ENCODE data around the gene AFF2.
"Not testable (repeated sequence)": the region's sequence is repeated elsewhere in the genome, so short reads cannot be mapped to it uniquely, and the experiment has no call there.

GRCh38 chrX:148906628-148907027 lies 406.2 kb downstream of the AFF2 start:
- not testable (repeated sequence) for TF ChIP-seq CTCF, POLR2AphosphoS5 (IDR thresholded peaks at IDR 0.05)
